ENCODE measurements around the gene NR2E3. TPM values are rescaled to one million over a fixed set of nuclear protein-coding genes. Genes with fewer than 3 reads are reported as not detected.
"Not testable (repeated sequence)": the region's sequence is repeated elsewhere in the genome, so short reads cannot be mapped to it uniquely, and the experiment has no call there.

Gene NR2E3
- total and polyA plus RNA-seq, 7 donors, result not detected

DNA sequence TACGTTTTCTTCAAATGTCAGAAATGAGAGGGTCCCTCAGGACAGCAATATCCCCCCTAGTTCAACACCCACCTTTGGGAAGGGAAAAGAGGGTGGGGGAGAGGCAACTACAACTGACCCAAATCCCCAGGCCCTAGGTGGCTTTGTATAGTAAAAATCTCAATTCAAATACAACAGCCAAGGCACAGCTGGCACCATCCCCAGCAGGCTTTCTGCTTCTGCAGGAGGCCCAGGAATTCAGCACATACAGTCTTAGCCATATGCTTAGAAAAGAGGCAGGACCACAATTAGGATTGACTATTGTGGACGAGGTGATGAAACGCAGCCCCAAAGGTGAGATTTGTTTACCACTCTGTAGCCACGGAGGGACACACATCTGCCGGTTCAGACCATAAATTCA, 15.8 kb downstream of the NR2E3 start:
- WGBS, 3 donors, result 72 to 81% (median 81%) methylated on average over 5 of the region's 5 CpGs
- H3K27ac ChIP-seq, result no peak overlapping the region
- ATAC-seq (no peak), DNase-seq (no peak)
- peaks cover 24% of the 10 kb centered on the region for H3K9me3 ChIP-seq
- H3K36me3 ChIP-seq (ENCODE audit: insufficient read depth in 1 of 2, low read depth in 1 of 2), result peaks cover 21 to 71% of the 10 kb centered on the region in 2 donors
- no peaks in the 10 kb centered on the region for H3K27me3 ChIP-seq (ENCODE audit: insufficient read depth in 3 of 3, low read length in 2 of 3)
- TF ChIP-seq, protein P1, sequence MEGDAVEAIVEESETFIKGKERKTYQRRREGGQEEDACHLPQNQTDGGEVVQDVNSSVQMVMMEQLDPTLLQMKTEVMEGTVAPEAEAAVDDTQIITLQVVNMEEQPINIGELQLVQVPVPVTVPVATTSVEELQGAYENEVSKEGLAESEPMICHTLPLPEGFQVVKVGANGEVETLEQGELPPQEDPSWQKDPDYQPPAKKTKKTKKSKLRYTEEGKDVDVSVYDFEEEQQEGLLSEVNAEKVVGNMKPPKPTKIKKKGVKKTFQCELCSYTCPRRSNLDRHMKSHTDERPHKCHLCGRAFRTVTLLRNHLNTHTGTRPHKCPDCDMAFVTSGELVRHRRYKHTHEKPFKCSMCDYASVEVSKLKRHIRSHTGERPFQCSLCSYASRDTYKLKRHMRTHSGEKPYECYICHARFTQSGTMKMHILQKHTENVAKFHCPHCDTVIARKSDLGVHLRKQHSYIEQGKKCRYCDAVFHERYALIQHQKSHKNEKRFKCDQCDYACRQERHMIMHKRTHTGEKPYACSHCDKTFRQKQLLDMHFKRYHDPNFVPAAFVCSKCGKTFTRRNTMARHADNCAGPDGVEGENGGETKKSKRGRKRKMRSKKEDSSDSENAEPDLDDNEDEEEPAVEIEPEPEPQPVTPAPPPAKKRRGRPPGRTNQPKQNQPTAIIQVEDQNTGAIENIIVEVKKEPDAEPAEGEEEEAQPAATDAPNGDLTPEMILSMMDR (IDR thresholded peaks at IDR 0.05), result no peak
- H3K4me1 ChIP-seq, result no peaks in the 10 kb centered on the region
- H3K4me3 ChIP-seq, result no peak overlapping the region
- intact Hi-C loops (cut with DNase I), result no loop called here

DNA sequence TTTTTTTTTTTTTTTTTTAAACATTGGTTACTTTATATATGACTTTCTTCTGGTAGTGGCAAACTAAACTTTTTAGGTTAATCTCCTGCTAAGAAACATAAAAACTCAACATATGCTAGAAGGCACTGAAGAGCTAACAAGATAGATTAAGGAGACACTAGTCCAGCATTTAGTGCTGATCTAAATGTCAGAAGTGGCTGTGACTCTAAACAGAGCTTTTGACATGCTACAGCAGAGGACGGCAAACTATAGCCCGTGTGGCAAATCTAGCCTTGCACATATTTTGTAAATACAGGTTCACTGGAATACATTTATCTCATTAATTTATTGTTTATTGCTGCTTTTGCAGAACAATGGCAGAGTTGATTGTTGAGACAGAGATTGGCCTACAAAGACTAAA, 20.6 kb downstream of the NR2E3 start:
- Histone ChIP-seq H3K27me3 (ENCODE audit: insufficient read depth in 3 of 3, low read length in 2 of 3) (no peaks in the 10 kb centered on the region), H3K4me1 (no peaks in the 10 kb centered on the region), H3K4me3 (no peak overlapping the region), H3K27ac (no peak overlapping the region), H3K36me3 (ENCODE audit: insufficient read depth in 1 of 2, low read depth in 1 of 2) (peaks cover 18 to 53% of the 10 kb centered on the region in 2 donors), H3K9me3 (no peaks in the 10 kb centered on the region)
- intact Hi-C loops (cut with DNase I), result no loop called here
- 94 to 98% (median 97%) methylated on average over 2 of the region's 2 CpGs for WGBS, 3 donors
- TF ChIP-seq, protein P1 (IDR thresholded peaks at IDR 0.05), result no peak
- DNase-seq (no peak), ATAC-seq (no peak)

DNA sequence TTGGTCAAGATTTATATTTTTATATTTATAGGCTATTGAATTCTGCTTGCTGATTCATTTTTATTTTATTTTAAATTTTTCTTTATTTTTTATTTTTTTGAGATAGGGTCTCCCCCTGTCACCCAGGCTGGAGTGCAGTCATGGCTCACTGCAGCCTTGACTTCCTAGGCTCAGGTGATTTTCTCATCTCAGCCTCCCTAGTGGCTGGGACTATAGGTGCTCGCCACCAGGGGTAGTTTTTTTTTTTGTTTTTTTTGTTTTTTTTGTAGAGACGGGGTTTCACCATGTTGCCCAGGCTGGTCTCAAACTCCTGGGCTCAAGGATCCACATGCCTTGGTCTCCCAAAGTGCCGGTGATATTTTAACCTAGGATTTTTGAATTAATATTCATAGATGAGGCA, 31.2 kb downstream of the NR2E3 start:
- 93 to 99% (median 97%) methylated on average over 3 of the region's 3 CpGs for WGBS, 3 donors

DNA sequence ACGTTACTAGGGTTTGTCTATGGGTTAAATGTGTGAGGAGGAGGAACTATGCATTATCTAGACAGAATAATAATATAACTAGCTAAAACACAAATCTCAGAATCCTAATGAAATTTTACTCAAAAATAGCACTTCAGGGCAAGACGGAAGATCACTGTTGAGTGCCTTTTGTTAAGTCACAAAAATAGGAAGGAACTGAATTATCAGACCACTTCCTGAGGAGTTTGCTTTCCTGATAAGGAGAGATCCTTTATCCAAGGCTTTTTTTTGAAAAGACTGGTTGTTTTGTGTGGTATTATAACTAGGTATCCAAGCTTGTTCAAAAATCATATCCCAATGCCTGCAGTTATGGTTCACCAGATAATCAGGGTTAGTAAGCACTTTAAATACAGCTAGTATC, 34.6 kb downstream of the NR2E3 start:
- no peak overlapping the region for H3K4me3 ChIP-seq
- H3K27me3 ChIP-seq (ENCODE audit: insufficient read depth in 3 of 3, low read length in 2 of 3), result no peaks in the 10 kb centered on the region
- 77 to 82% (median 80%) methylated on average over 2 of the region's 2 CpGs for WGBS, 3 donors
- peaks cover 0 to 83% of the 10 kb centered on the region in 2 donors for H3K36me3 ChIP-seq (ENCODE audit: insufficient read depth in 1 of 2, low read depth in 1 of 2)
- DNase-seq, result no peak
- H3K27ac ChIP-seq, result no peak overlapping the region
- no peaks in the 10 kb centered on the region for H3K4me1 ChIP-seq
- H3K9me3 ChIP-seq, result no peaks in the 10 kb centered on the region
- intact Hi-C loops (cut with DNase I), result no loop called here
- no peak for ATAC-seq
- TF ChIP-seq, protein P1 (IDR thresholded peaks at IDR 0.05), result no peak

More for the DNA sequence above, 31.2 kb downstream of the NR2E3 start:
- intact Hi-C loops (cut with DNase I), result no loop called here
- no peak for ATAC-seq
- Histone ChIP-seq H3K4me3 (no peak overlapping the region), H3K36me3 (ENCODE audit: insufficient read depth in 1 of 2, low read depth in 1 of 2) (peaks cover 0 to 53% of the 10 kb centered on the region in 2 donors), H3K9me3 (no peaks in the 10 kb centered on the region), H3K27me3 (ENCODE audit: insufficient read depth in 3 of 3, low read length in 2 of 3) (no peaks in the 10 kb centered on the region), H3K27ac (no peak overlapping the region), H3K4me1 (no peaks in the 10 kb centered on the region)
- no peak for DNase-seq
- TF ChIP-seq, protein P1 (IDR thresholded peaks at IDR 0.05), result no peak

DNA sequence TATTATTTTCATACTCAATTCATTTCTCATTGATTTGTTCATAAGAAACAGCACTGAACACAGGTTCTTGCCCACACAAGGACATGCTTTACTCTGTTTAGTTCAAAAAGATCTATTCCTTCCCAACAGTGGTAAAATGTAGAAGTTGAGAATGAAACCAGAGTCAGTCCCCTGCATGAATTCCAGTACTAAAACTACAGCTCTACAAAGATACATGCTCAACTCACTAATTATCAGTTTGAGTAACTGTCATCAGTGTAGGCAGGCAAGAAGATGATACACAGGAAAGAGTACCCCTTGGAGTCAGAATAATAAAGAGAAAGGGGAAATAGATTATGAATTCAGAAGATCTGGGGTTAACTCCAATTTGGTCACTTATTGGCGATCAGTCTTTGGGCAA, 43.2 kb downstream of the NR2E3 start:
- ATAC-seq, result no peak
- Histone ChIP-seq H3K27ac (no peak overlapping the region), H3K27me3 (ENCODE audit: insufficient read depth in 3 of 3, low read length in 2 of 3) (no peaks in the 10 kb centered on the region), H3K4me3 (no peak overlapping the region), H3K4me1 (no peaks in the 10 kb centered on the region), H3K9me3 (no peaks in the 10 kb centered on the region), H3K36me3 (ENCODE audit: insufficient read depth in 1 of 2, low read depth in 1 of 2) (peaks cover 0 to 77% of the 10 kb centered on the region in 2 donors)
- 96 to 100% (median 97%) methylated on average over 1 of the region's 1 CpG for WGBS, 3 donors
- intact Hi-C loops (cut with DNase I), result no loop called here
- no peak for DNase-seq
- TF ChIP-seq, protein P1 (IDR thresholded peaks at IDR 0.05), result no peak

DNA sequence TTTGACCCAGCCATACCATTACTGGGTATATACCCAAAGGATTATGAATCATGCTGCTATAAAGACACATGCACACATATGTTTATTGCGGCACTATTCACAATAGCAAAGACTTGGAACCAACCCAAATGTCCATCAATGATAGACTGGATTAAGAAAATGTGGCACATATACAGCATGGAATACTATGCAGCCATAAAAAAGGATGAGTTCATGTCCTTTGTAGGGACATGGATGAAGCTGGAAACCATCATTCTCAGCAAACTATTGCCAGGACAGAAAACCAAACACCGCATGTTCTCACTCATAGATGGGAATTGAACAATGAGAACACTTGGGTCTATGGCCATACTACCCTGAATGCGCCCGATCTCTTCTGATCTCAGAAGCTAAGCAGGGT, 47.9 kb downstream of the NR2E3 start:
- intact Hi-C loops (cut with DNase I); H3K27me3 ChIP-seq (ENCODE audit: insufficient read depth in 3 of 3, low read length in 2 of 3); H3K4me1 ChIP-seq; DNase-seq; H3K9me3 ChIP-seq; H3K4me3 ChIP-seq; ATAC-seq; H3K27ac ChIP-seq: not testable (repeated sequence)
- 85 to 95% (median 95%) methylated on average over 4 of the region's 4 CpGs for WGBS, 3 donors
- peaks cover 0 to 52% of the 10 kb centered on the region in 2 donors for H3K36me3 ChIP-seq (ENCODE audit: insufficient read depth in 1 of 2, low read depth in 1 of 2)
